Hematopoietic multipotent progenitor cell treated with erythropoietin and hydrocortisone succinate and interleukin-3 and kit ligand, for 17 days (in vitro differentiated cells): Measurements from ENCODE around the gene SURF6.

Source experiments
- DNase-seq: peaks from one replicate; pipeline ENCODE4 v3.0.0-alpha.2; 2015; ENCODE audit warnings: low spot score

The SURF6 gene

GRCh38 chr9:133367778-133368177 is 31.8 kb upstream of the SURF6 start:
- no peak for DNase-seq

- no peak for DNase-seq
These were observed 31.2 kb upstream of the SURF6 start for GRCh38 chr9:133367221-133367620.

DNA sequence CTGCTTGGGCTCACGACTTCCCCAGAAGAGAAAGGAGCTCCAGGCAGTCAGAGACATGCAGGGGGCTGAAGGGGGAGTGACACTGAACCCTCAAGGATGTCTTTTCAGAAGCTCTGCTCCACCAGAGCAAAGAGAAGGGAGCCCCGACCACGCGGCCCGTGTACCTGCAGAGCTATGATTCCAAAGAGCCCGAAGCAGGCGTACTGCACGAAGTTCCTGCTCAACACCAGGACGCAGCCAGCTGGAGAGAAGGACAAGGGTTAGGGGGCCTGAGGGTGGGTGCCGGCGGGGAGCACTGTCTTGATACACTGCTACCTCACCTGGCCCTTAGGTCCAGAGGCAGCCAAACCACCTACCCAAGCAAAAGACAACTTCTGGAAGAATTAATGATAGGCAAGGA is 30.4 kb upstream of the SURF6 start:
- DNase-seq: no peak

DNA sequence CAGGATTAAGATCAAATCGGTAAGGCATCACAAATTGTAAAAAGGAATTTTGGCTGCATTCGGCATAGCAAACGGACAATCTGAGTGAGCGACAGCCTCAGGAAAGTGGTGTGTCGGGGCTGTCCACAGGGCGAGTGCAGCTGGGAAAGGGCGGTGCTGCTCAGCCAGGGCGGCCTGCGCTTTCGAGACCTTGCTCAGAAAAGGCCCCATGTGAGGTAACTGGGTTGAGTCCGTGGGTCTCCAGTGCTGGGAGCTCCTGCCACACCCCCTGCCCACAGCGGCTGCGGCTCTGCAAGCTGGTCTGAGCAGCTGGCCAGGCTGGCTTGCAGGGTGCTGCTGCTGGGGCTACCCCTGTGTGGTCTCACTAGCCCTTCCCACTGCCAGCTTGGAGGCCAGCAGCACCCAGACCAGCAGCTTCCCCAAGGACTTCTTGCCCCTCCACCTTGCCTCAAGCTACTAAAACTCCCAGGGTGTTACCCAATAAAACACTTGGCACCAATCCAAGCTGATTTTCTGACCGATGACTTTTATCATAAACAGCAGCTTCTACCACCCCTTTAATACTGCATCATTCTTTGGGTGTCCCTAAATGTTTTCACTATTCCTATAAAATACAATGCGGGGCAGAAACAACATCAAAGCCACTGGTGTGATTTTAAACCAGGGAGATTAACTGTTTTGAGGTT is 26.5 kb upstream of the SURF6 start:
- peak; percentile 78 for DNase-seq

DNA sequence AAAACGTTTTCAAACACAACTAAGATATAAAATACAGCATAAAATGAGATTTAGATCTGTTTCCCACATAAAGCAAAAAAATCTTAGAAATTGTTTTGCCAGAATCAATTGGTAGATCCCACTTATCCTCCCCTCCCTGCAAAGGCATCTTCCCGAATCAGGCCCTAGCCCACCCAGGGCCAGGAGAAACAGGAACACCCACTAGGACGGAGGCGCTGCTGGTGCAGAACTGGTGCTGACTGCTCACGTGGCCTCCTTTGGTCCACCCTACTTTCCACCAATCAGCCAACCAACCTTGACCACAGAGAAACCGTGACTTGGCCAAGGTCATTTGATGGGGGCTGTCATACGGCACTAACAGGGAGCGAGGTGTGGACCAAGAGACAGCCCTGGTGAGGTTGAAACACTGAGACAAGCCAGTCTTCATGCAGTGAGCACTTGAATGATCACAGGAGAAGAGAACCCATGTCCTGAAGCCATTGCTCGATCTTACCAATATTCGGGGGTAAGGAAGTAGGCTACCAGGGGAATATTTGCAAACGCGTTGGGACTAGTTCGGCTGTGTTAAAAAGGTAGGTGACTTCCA is 25.6 kb upstream of the SURF6 start:
- DNase-seq: no peak

DNA sequence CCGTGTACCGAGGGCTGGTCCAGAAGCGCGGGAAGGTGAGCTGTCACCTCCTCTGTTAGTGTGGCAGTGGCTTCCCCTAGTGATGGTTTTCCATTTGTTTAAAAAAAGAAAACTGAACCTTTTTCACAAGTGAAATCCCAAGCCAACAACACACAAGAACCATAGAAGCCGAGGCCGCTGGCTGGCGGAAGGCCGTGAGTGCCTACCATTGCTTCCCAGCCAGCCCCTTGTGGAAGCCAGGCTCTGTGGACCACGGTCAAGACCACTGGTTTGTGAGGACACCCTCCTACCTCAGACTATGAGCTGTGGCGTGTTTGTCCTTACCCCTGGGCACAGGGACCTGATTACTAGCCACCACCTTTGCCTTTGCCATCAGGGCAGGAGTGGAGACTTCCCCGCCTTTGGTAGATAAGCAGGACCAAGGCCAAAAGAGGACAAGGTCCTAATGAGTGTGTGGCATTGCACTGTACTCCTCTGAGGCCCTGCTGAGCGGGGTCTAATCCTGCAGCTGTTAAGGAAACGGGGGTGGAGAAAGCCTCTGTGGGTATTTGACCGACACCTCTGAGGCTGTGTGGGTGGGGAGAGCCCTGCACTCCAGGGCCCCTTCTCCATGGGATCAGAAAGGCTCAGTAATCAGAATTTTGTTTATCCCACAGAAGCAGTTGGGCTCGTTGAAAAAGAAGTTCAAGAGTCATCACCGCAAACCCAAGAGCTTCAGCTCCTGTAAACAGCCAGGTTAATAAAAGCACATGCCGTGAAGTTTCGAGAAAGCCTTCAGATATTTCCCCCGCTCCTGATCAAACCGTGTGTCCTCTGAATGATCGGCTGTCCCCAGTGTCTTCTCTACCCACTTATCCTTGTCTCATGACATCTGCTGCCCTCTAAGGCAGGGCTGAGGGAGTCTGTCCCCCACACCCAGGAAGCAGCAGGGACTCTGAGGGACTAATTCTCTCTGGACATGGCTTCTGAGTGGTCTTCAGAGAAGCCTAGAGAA is 24.7 kb upstream of the SURF6 start:
- DNase-seq: peak; percentile 39

DNA sequence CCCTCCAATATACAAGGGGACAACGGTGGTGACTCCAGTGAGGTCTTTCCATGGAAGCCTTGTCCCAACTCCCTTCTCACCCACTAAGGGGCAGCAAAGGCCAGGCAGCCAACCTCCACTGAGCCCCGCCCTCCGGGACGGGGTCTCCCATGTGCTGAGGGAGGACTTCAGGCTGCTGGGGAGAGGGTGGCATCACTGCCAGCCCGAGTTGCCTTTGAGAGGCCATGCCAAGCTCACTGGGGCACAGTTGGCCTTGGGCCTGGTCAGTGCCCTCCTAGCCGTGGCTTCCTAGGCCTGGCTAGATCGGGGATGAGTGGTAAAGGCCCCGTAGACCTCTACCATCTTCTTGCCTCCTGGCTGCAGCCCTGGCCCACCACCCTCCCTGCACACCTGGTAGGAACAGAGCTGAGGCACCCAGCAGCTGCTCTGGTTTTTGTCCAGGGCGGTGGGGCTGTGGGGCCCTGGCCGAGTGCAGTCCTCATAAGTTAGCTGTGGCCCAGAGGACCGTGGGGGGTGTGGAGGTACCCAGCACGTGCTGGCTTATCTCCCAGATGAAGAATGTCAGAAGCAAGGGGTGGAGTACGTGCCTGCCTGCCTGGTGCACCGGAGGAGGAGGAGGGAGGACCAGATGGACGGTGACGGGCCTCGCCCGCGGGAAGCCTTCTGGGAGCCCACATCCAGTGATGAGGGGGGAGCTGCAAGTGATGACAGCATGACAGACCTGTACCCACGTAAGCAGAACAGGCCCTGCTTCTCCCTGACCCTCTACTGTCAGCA is 23.6 kb upstream of the SURF6 start:
- peak; percentile 53 for DNase-seq

- no peak for DNase-seq
These were observed 21.7 kb upstream of the SURF6 start for GRCh38 chr9:133357656-133358055.

GRCh38 chr9:133356391-133357091 is 20.6 kb upstream of the SURF6 start, which contains the start of the genes SURF1 and SURF2:
Gene SURF1 (minus strand): TSS chr9:133356487. CDS start chr9:133356453, 34 bp downstream.
Gene SURF2 (plus strand): TSS chr9:133356550. CDS start chr9:133356593, 43 bp downstream.
- peak; percentile 84 for DNase-seq

DNA sequence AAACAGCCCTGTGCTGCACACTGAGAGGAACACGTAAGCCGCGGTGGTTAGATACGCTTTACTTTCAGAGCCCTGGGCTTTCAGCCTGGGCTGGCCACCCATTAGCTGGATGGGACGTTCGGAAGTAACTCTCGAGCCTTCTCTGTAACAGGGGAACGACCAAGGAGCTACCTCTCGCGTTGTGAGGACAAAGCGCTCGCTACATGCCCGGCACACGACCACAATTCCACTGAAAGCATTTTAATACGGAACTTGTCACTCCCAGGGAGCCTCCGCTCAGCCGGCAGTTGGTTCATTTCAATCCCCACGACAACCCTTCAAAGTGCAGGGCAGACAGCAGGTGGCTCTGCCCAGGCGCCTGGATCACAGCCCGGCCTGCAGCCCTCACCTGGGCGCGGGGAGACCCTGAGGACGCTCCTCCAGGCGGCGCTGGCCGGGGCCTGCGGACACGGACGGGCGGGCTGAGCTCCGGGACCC is 19.9 kb upstream of the SURF6 start:
- no peak for DNase-seq

GRCh38 chr9:133354766-133355165 is 18.8 kb upstream of the SURF6 start:
- DNase-seq: no peak

DNA sequence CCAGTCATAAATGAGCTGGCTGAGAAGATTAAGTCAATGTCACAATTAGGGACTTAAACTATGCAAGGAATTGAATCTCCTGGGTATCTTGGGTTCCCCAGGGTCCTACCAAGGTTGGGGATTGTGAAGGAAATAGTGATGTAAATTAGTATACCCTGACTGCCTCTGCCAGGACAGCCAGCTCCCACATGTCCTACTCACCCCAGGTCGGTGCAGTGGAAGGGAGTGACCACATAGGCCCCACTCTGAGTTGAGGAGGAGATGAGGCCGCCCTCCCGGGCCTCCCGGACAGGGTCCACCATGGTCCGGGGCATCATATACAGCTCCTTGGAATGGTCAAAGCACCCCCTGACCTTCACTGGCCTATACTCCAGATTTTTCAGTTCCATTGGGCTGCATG is 17.6 kb upstream of the SURF6 start:
- no peak for DNase-seq

- DNase-seq: no peak
These were observed 16.8 kb upstream of the SURF6 start for GRCh38 chr9:133352635-133353340.

DNA sequence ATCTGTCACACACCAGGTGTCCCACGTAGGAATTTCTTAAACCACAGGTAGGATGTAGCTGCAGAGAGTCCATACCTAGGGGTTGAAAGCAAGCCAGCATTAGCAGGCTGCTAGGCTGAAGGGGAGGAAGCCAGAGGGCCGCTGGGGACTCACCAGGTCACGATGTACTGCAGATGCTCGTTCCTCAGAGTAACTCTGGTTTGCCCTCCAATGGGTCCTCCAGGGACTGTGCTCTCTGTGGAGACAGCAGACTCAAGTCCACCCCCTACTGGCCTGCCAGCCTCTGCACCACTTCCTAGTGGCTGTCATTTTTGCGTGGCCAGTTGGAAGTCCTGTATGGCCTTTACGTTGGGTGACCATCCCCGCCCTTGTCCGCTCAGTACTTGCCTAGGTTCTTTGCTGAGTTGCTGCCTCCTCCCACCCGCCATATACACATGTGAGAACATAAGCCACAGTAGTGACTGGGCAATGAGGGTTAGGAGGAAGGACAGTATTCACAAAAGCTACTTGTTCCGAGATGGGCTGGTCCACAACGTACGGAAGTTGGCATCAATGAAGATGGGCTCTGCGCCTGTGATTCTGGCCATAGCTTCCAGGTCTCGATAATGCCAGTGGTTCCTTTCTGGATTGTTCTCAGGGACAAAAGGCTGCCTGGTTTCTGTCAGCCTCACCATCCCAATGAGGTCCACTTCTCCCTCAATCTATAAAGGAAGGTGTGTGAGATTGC is 16.1 kb upstream of the SURF6 start:
- peak; percentile 31 for DNase-seq

DNA sequence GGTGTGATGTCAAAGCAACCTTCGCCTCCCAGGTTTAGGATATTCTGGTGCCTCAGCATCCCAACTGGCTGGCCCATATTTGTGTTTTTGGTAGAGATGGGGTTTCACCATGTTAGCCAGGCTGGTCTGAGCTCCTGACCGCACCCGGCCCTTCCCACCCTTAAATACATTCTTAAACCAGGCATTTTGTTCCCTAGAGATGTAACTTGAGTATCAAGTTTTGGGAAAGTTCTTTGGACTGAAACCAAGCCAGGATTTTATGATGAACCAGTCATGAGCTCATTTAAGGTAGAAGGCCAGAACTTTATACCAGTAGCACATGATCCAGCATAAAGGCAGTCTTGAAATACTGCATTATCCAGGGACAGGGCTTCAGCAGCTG is 15.5 kb upstream of the SURF6 start:
- no peak for DNase-seq

GRCh38 chr9:133349965-133350616 is 14.1 kb upstream of the SURF6 start:
- no peak for DNase-seq

DNA sequence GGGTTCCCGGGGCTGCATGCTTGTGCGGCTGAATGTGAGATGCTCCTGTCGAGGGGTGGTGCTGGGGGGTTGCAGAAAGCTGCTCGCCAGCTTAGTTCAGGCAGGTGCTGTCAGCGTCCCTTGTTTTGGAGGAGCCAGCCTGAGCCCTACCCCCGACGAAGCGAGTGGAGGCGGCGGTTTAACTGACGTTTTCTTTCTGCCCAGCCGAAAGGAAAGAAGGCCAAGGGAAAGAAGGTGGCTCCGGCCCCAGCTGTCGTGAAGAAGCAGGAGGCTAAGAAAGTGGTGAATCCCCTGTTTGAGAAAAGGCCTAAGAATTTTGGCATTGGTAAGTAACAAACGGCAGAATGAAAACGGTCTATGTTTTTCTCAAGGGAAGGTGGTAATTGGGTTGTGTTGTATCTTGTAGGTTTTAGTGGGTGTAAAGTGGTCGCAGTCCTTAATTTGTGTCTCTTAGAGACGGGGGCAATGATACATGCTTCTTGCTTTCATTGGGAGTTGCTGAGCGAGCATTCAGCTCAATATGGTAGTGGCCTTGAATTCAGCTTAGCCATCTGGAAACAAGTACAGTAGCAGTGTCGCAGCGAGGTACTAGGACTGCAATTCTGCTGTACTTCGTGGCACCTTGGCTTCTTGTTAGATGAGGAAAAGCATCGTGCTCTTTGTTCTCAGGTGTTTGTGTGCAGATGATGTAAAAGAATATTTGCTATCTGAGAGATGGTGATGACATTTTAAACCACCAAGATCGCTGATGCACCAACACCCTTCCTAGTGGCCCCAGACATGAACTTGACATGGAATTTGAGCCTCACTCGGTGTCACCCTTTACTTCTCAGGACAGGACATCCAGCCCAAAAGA is 13.0 kb upstream of the SURF6 start:
- DNase-seq: no peak
